Measurements from ENCODE around the gene AGPAT3. TPM values are rescaled to one million over a fixed set of nuclear protein-coding genes. Genes with fewer than 3 reads are reported as not detected.
"Not testable (repeated sequence)": the region's sequence is repeated elsewhere in the genome, so short reads cannot be mapped to it uniquely, and the experiment has no call there.

Gene AGPAT3
- total RNA-seq, 1 donor from 2014 or later: 43.3 TPM

GRCh38 chr21:43884012-43884860 lies 19.2 kb downstream of the AGPAT3 start:
- DNase-seq: no peak

DNA sequence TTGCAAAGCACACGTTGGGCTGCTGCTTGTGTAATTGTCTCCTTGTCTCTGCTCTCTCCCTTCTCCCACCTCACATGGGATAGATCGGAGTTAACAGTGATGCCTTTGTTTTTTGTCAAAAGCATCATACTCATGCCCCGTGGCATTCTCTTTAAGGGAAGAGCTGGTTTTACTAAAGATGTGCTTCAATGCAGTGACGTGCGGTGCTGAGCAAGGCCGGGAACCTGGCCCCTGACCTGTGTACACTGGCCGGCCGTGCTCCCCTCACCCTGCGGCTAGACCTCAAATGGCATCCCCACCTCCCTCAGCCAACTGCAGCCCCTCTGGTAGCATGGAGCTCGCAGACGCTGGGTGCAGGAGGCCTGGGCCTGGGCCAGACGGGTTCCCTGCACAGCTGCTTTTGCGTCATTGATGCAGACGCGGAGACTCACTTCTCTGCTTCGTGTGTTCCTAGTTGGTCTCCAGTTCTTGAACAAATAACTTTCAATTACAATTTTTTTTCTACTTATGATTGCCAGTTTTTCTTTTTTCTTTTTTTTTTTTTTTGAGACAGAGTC lies 19.9 kb downstream of the AGPAT3 start:
- peak; percentile 68 for DNase-seq

DNA sequence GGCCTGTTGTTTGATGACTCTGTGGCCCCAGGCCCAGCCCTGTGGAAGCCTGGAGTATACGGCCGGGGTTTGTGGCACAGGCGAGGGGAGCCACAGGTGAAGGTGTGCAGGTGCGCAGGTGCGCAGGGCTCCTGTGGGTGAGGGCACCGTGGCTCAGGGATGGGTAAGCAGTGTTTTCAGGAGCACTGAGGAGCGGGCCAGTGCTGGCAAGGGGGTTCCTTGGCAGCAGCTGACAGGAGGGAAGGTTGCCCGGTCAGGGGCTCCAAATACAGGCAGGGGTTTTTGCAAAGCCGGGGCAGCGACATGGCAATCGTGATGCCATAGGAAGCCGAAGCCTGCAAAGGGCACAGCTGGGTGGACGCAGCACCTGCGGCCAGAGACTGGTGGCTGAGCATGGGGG lies 20.7 kb downstream of the AGPAT3 start:
- no peak for DNase-seq

GRCh38 chr21:43886565-43886964 lies 21.5 kb downstream of the AGPAT3 start:
- DNase-seq: no peak

GRCh38 chr21:43889069-43889468 lies 24.0 kb downstream of the AGPAT3 start:
- no peak for DNase-seq

- DNase-seq: no peak
Measured at GRCh38 chr21:43890042-43890441, 25.0 kb downstream of the AGPAT3 start.

- no peak for DNase-seq
Measured at GRCh38 chr21:43892334-43892733, 27.3 kb downstream of the AGPAT3 start.

DNA sequence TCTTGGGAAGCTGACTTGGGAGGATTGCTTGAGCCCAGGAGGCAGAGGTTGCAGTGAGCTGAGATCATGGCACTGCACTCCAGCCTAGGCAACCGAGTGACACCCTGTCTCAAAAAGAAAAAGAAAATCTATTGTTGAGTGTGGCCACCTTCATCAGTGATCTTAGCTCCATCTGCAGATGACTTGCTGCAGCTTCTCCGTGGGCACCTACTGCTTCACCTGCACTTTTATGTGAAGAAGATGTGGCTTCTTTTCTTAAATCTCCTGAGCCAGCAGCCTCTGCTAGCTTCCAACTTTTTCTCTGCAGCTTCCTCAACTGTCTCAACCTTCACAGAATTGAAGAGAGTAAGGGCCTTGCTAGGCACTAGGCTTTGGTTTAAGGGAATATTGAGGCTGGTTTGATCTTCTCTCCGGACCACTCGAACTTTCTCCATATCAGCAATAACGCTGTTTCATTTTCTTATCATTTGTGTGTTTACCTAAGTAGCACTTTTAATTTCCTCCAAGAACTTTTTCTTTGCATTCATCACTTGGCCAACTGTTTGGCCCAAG lies 28.0 kb downstream of the AGPAT3 start:
- DNase-seq: no peak

DNA sequence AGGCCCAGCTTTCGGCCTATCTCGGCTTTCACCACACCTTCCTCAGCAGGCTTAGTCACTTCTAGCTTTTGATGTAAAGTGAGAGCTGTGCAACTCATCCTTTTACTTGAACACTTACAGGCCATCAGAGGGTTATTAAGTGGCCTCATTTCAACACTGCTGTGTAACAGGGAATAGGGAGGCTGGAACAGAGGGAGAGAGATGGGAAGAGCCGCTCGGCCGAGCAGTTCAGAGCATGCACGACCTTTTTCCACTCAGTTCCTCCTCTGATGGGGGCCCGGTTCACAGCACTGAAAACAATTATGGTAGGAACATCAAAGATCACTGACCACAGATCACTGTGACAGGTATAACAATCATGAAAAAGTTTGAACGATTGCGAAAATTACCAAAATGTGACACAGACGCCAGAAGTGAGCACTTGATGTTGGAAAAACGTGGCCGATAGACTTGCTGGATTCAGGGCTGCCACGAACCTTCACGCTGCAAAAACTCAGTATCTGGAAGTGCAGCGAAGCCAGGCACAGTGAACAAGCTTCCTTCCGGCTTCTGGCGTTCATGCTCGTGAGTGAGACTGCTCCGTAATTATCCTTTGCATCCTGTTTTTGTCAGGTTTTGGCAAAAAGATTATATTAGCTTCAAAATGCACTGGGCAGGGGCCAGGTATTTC lies 28.6 kb downstream of the AGPAT3 start:
- DNase-seq: peak; percentile 44

GRCh38 chr21:43894206-43894577 lies 29.2 kb downstream of the AGPAT3 start:
- DNase-seq: no peak

DNA sequence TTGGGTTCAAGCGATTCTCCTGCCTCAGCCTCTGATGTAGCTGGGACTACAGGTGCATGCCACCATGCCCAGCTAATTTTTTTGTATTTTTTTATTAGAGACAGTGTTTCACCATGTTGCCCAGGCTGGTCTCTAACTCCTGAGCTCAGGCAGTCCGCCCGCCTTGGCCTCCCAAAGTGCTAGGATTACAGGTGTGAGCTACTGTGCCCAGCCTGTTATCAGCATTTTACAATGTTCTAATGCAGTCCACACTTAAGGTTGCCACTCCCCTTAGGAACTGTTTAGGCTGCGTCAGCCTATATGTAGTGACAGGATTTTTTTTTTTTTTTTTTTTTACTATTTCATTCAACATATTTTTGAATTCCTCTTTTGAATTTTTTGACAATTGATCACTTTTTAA lies 30.2 kb downstream of the AGPAT3 start:
- DNase-seq: no peak

GRCh38 chr21:43896696-43897299 lies 31.8 kb downstream of the AGPAT3 start:
- not testable (repeated sequence) for DNase-seq

GRCh38 chr21:43899307-43900077 lies 34.5 kb downstream of the AGPAT3 start:
- no peak for DNase-seq

- DNase-seq: no peak
Measured at GRCh38 chr21:43900078-43900385, 35.0 kb downstream of the AGPAT3 start.

DNA sequence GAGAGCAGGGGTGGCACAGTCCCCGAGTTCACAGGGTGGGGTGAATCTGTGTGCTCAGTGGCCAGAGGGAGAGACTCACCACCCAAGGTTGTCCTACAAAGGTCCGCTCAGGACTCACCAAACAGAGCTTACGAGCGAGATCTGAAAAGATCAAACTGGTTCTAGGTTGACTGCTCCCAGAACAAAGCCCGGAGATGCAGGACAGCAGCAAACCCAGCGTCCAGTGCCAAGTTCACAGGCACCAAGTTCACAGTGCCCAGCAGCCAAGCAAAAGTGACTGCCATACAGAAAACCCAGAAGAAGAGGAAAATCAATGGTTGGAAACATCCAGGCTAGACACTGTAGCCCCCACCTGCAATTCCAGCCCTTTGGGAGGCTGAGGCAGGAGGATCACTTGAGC lies 35.7 kb downstream of the AGPAT3 start:
- no peak for DNase-seq

DNA sequence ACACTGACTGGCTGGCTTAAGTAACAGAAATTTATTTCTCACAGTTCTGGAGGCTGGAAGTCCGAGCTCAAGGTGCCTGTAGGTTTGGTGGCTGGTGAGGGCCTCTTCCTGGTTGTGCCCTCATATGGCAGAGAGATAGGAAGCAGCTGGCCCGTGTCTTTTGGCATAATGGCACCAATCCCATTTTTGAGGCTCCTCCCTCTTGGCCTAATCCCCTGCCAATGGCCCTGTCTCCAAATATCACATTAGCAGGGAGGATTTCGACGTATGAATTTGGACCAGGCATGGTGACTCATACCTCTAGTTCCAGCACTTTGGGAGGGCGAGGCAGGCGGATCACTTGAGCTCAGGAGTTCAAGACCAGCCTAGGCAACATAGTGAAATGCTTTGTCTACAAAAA lies 37.4 kb downstream of the AGPAT3 start:
- peak; percentile 70 for DNase-seq

GRCh38 chr21:43903451-43904091 lies 38.5 kb downstream of the AGPAT3 start:
- DNase-seq: no peak

DNA sequence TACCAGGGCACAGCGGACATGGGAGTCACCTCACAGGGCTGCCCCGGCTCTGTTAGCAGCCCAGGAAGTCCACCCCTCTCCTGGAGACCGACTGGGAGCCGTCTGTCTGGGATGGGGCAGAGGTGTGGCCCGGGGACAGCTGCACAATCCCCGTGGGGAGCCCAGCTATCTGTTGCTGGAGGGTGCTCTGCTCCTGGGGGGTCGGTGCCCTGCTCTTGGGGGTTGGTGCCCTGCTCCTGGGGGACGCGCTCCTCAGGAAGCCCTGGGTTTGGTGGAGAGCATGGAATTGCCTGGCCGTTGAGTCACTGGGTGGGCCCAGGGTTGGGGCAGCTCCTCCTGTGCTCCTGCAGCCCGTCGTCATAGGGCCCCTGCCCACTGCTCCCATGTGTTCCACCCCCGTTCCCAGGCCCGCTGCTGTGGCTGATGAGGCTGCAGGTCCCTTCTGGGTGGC lies 39.3 kb downstream of the AGPAT3 start:
- no peak for DNase-seq

- DNase-seq: no peak
Measured at GRCh38 chr21:43905726-43906455, 40.9 kb downstream of the AGPAT3 start.

DNA sequence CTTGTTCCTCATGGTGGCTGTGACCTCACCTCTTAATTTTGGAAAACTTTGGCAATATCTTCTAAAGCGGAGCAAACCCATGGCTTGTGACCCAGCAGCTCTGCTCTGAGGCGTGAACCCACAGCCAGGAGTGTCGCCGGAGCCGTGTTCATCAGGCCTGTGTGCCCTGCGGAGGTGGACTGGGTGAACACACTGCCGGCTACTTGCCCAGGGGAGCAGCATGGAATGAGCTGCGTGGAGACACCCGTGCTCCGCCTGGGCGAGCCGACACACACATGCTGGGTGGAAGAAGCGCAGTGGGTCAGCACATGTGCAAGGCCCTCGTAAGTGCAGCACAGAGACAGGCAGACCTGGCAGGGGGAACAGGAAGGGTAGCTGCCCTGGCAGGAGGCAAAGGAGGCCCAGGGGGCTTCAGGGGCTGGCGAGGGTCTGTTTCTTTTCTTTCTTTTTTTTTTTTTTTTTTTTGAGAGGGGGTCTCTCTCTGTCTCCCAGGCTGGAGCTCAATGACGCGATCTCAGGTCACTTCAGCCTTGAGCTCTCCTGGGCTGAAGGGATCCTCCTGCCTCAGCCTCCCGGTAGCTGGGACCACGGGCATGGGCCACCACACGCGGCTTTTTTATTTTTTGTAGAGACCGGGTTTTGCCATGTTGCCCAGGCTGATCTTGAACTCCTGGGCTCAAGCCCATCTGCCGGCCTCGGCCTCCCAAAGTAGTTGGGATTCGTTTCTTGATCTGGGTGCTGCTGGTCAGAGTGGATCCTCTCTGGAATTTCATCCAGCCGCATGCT lies 41.8 kb downstream of the AGPAT3 start:
- no peak for DNase-seq

Measured in tongue (tissue), 2 donors.